Ovary (tissue), 9 donors: ENCODE results near the gene FER. TPM values are rescaled to one million over a fixed set of nuclear protein-coding genes. Genes with fewer than 3 reads are reported as not detected.

ENCODE experiments used
- DNase-seq, 5 donors: peaks; one replicate each; pipeline ENCODE4 v3.0.0-alpha.2; 2019 to 2020
- H3K27ac ChIP-seq, 2 donors: fragments of 200-600 bp; one replicate each; pipeline versions ENCODE4 v1.5.1 to v1.8.0; 2019 to 2022
- H3K27me3 ChIP-seq: fragments of 200-600 bp; one replicate; pipeline ENCODE4 v1.8.0; 2022
- H3K36me3 ChIP-seq: fragments of 200-600 bp; sonication (generic); one replicate; pipeline ENCODE4 v1.5.1; 2019
- H3K4me1 ChIP-seq: one replicate; pipeline ENCODE4 v1.8.1; 2013; ENCODE audit warnings: mild to moderate bottlenecking, moderate library complexity; ENCODE audit not compliant: insufficient read depth
- H3K4me3 ChIP-seq: fragments of 200-600 bp; sonication (generic); one replicate; pipeline ENCODE4 v1.5.1; 2017
- H3K9me3 ChIP-seq, 2 donors: fragments of 200-600 bp in 1 of 2; sonication (generic) in 1 of 2; one replicate each; pipeline versions ENCODE4 v1.5.1 to v1.8.1; 2013 to 2019; ENCODE audit warnings: mild to moderate bottlenecking in 1 of 2, moderate library complexity in 1 of 2
- EP300 ChIP-seq: sonication (generic); formaldehyde crosslinking; IDR thresholded peaks from one replicate; pipeline ENCODE4 v1.6.1; 2017; ENCODE audit warnings: antibody characterized with exemption
- WGBS, 3 donors: extraction: QIAGEN DNeasy Blood & Tissue Kit in 1 of 3; methylation state at CpG; one replicate each; pipeline versions ENCODE4 v1.1.5 to v1.1.7; 2013 to 2017; 5-methylcytosine and 5-hydroxymethylcytosine counted together
- intact Hi-C, 4 donors: fragments of 100-400 bp; cut with DNase I; formaldehyde crosslinking; loops; one replicate each; pipeline versions ENCODE4 v1.11.0 to v1.15.1; 2022 to 2023
- polyA plus RNA-seq, 2 donors: library from polyadenylated mRNA; stranded (reverse); fragments of 200-250 nt in 1 of 2; fragments of 350-450 nt in 1 of 2; fragmentation: Illumina TruSeq in 1 of 2; extraction: RNeasy Lipid Tissue Mini Kit (QIAGEN cat#74804) in 1 of 2; gene quantifications; one replicate each; pipeline ENCODE4 v1.2.3, GENCODE V29; 2013 to 2014
- small RNA-seq: library from RNA; depleted of rRNA; stranded (forward); fragments of <200 nt; gene quantifications from one replicate; pipeline ENCODE3, GENCODE V24; 2016
- total RNA-seq, 7 donors: library from RNA; depleted of rRNA in 2 of 7; stranded (reverse); fragments of >200 nt in 2 of 7; fragmentation: NEBNext Ultra II Directional in 3 of 7; extraction: Animal tissue kit (Norgen Biotek cat#: 25700) in 3 of 7; gene quantifications; one replicate each; pipeline versions ENCODE4 v1.1.0 to v1.2.4, GENCODE V29; 2016 to 2023
- donor health status: DM: no; HTN: no; CAD: no; lungs with moderate emphysema.
- donor health status: DM: no; HTN: no; CAD: no.
- donor health status: Bipolar disorder and iron deficiency.
- donor health status: DM: yes; HTN: yes; CAD: no.
- donor health status: DM: no; HTN: no; CAD: no.
- donor health status: DM: yes; HTN: yes; CAD: no.

The FER gene
- total and polyA plus RNA-seq, 9 donors: 3.0 to 36.0 (median 28.0) TPM

GRCh38 chr5:109246395-109246794 is 498.7 kb downstream of the FER start:
- H3K36me3 ChIP-seq: no peaks in the 10 kb centered on the region
- intact Hi-C loops: no loop called here
- H3K4me3 ChIP-seq: no peak overlapping the region
- H3K27me3 ChIP-seq: no peaks in the 10 kb centered on the region
- no peak overlapping the region for H3K27ac ChIP-seq
- WGBS, 3 donors: 92 to 99% (median 97%) methylated on average over 2 of the region's 2 CpGs
- DNase-seq: no peak
- H3K9me3 ChIP-seq: no peaks in the 10 kb centered on the region
- TF ChIP-seq EP300: no peak
- H3K4me1 ChIP-seq: no peaks in the 10 kb centered on the region

Small RNA genes within 50 kb of the gene (small RNA-seq; reads per million reads assigned to genes)
- gene AC109481.1 (not detected), gene RF00019 (not detected), gene RNU6-47P (not detected)
